H1 (cell line): ENCODE results near the gene EXD2. TPM values are rescaled to one million over a fixed set of nuclear protein-coding genes. Genes with fewer than 3 reads are reported as not detected.

Experiments
- CREB1 ChIP-seq: IDR thresholded peaks from 2 replicates; pipeline ENCODE4 v1.6.1; 2012; ENCODE audit warnings: inconsistent platforms
- RFX5 ChIP-seq: IDR thresholded peaks from 2 replicates; pipeline ENCODE4 v1.6.1; 2011; ENCODE audit warnings: low read depth, low read length, improper control_type of control experiment, borderline replicate concordance
- ZNF274 ChIP-seq: IDR thresholded peaks from 2 replicates; pipeline ENCODE4 v1.7.0; 2012; ENCODE audit warnings: low read length, borderline replicate concordance; ENCODE audit errors: extremely low read depth
- polyA plus RNA-seq, 7 experiments: library from polyadenylated mRNA; depleted of rRNA in 3 of 7; stranded (reverse) in 5 of 7; unstranded in 2 of 7; fragments of >200 nt in 5 of 7; fragments of 200-250 nt in 2 of 7; gene quantifications; 1 replicate in 5 of 7; 2 replicates in 1 of 7; 4 replicates in 1 of 7; pipeline versions ENCODE4 v1.2.1 to v1.2.3, GENCODE V29; 2011 to 2013; ENCODE audit warnings: missing spikeins in 2 of 7, mixed read lengths in 2 of 7
- total RNA-seq: library from RNA; stranded (reverse); fragmentation: NEBNext Ultra II Directional; extraction: Animal tissue kit (Norgen Biotek cat#: 25700); gene quantifications from 2 replicates; pipeline ENCODE4 v1.2.1, GENCODE V29; 2021
- TF ChIP-seq, protein P1 (sequence below): IDR thresholded peaks from 2 replicates; pipeline ENCODE4 v1.6.1; 2011; ENCODE audit warnings: low read depth, mild to moderate bottlenecking, low read length; ENCODE audit not compliant: insufficient read depth

Gene EXD2
- total and polyA plus RNA-seq, 2 of the 8 experiments (the other 6 are each of a cell fraction or from before 2014, with no cell fraction given): 11.9 to 25.9 TPM

DNA sequence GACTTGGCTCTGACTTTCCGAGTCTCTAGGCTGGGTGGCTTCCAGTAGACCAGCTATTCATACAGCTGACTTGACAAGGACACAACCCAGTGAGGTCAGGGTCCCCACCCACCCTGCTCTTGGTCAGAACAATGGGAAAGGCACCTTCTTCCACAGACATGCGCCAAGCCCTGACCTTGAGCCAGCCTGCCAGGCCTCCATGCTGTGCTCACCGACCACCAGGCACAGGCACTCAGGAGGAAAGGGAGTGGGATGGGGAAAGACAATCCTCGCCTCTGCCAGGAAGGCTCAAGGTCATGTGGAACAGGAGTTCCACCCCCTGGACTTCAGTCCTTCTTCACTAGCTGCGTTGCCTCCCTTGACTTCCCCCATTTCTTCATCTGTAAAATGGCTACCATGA lies 100.1 kb downstream of the EXD2 start (continued):
- TF ChIP-seq ZNF274: no peak
- TF ChIP-seq, protein P1, sequence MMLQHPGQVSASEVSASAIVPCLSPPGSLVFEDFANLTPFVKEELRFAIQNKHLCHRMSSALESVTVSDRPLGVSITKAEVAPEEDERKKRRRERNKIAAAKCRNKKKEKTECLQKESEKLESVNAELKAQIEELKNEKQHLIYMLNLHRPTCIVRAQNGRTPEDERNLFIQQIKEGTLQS: no peak
- no peak for TF ChIP-seq CREB1
- no peak for TF ChIP-seq RFX5
